Embryonic facial prominence (tissue), 1 donor: ENCODE results near the gene TPRG1L.

Experiments
- DNase-seq: peaks from one replicate; pipeline ENCODE4 v3.0.0-alpha.2; 2016; ENCODE audit errors: extremely low spot score

TPRG1L gene

GRCh38 chr1:3645247-3645646, 20.4 kb downstream of the TPRG1L start:
- no peak for DNase-seq

- DNase-seq, result no peak
Measured at GRCh38 chr1:3645666-3646355, 21.0 kb downstream of the TPRG1L start.

- no peak for DNase-seq
Measured at GRCh38 chr1:3646596-3646995, 21.8 kb downstream of the TPRG1L start.

- peak; percentile 79 for DNase-seq
Measured at GRCh38 chr1:3649342-3650247, 24.8 kb downstream of the TPRG1L start, which contains the start of gene WRAP73. Gene WRAP73, minus strand, starts transcription at chr1:3650103. Its CDS starts 104 bp downstream, at chr1:3649999.

- no peak for DNase-seq
Measured at GRCh38 chr1:3650248-3651025, 25.6 kb downstream of the TPRG1L start.

- no peak for DNase-seq
Measured at GRCh38 chr1:3651026-3651929, 26.5 kb downstream of the TPRG1L start.

GRCh38 chr1:3651930-3652547, 27.2 kb downstream of the TPRG1L start, which contains the start of gene TP73:
Gene TP73, plus strand, starts transcription at chr1:3652516. Its CDS starts 29,850 bp downstream, at chr1:3682366.
- DNase-seq, result no peak

- DNase-seq, result no peak
Measured at GRCh38 chr1:3652548-3653285, 27.9 kb downstream of the TPRG1L start.

- DNase-seq, result no peak
Measured at GRCh38 chr1:3653286-3653618, 28.4 kb downstream of the TPRG1L start.

GRCh38 chr1:3654549-3655281, 29.9 kb downstream of the TPRG1L start:
- DNase-seq, result no peak

- DNase-seq, result no peak
Measured at GRCh38 chr1:3656450-3657095, 31.8 kb downstream of the TPRG1L start.

GRCh38 chr1:3657096-3657475, 32.3 kb downstream of the TPRG1L start:
- no peak for DNase-seq

GRCh38 chr1:3657578-3658230, 32.9 kb downstream of the TPRG1L start:
- DNase-seq, result no peak

- DNase-seq, result no peak
Measured at GRCh38 chr1:3658231-3658615, 33.4 kb downstream of the TPRG1L start.

GRCh38 chr1:3659093-3659492, 34.3 kb downstream of the TPRG1L start:
- no peak for DNase-seq

GRCh38 chr1:3660704-3661103, 35.9 kb downstream of the TPRG1L start:
- no peak for DNase-seq

- no peak for DNase-seq
Measured at GRCh38 chr1:3661631-3662030, 36.8 kb downstream of the TPRG1L start.

GRCh38 chr1:3662080-3662671, 37.4 kb downstream of the TPRG1L start:
- DNase-seq, result no peak
